ENCODE results near the gene G6PC3.

DNA sequence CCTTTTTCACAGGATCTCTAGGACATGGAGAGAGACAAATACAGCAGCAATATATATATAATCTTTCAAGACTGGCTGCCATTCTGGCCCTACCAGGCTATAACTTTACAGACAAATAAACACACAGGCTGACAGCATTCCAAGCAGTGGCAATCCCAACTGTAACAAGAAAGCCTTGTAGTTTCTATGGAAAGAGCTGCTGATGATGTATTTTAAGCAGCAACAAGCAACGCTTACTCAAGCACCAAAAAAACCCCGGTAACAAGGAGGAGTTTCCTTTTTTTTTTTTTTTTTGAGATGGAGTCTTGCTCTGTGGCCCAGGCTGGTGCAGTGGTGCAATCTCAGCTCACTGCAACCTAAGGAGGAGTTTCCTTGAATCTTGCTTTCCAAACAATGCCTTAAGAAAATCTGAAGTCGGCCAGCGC, 27.3 kb upstream of the G6PC3 start:
- no peak for TF ChIP-seq POLR2A (IDR thresholded peaks at IDR 0.05; ENCODE audit: low read depth, low read length)
- no peak for TF ChIP-seq CTCF (IDR thresholded peaks at IDR 0.05; ENCODE audit: extremely low read depth in 1 of 2, insufficient read depth in 1 of 2, low read depth in 1 of 2, low read length in 2 of 2)
- TF ChIP-seq EZH2 (IDR thresholded peaks at IDR 0.05; ENCODE audit: borderline replicate concordance, low read depth, low read length, severe bottlenecking), result no peak

Measured in endothelial cell of umbilical vein (primary cell).